Rectal smooth muscle tissue (tissue), 1 donor: ENCODE data around the gene TBC1D2B.

Experiments used
- H3K27ac ChIP-seq: one replicate; pipeline ENCODE4 v1.7.0; 2013; ENCODE audit warnings: low read depth, low read length, inconsistent platforms
- H3K27me3 ChIP-seq: one replicate; pipeline ENCODE4 v1.7.0; 2013; ENCODE audit warnings: low read length; ENCODE audit not compliant: control insufficient read depth, insufficient read depth
- H3K36me3 ChIP-seq: one replicate; pipeline ENCODE4 v1.7.0; 2013; ENCODE audit warnings: low read length; ENCODE audit not compliant: control insufficient read depth, insufficient read depth
- H3K4me1 ChIP-seq: one replicate; pipeline ENCODE4 v1.7.0; 2013; ENCODE audit warnings: low read length; ENCODE audit not compliant: control insufficient read depth, insufficient read depth
- H3K4me3 ChIP-seq: one replicate; pipeline ENCODE4 v1.7.0; 2013; ENCODE audit warnings: low read length
- H3K9ac ChIP-seq: one replicate; pipeline ENCODE4 v1.7.0; 2013; ENCODE audit warnings: low read length

The TBC1D2B gene

DNA sequence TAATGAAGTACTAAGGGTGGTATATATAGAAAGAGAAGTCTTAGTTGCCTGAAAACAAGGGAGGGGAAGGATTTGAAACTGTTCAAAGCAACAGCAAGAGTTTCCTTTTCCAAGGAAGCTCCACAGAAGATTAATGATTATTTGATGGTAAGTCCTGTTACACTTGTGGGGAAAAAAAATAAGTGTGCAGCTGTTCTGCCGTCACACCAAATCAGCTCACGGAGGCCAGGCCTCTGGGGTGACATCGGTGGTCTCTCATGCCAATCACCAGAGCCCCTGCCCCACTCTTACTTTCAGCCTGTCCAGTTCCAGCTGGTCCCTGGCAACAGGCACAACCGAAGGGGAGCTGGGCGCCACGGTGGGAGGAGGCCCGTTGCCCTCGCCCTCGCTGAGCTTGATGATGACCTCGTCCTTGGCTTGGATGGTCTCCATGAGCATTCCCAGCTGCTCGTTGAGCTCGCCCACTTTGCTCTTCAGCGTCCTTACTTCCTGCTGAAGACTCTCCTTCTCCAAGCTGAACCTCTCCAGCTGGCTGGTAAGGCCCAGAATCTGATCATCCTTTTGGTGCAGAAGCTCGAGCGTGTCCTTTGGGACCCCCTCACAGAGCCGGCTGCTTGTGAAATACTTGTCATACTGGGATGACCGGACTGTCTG lies 53.5 kb downstream of the TBC1D2B start:
- peaks cover 5% of the 10 kb centered on the region for H3K4me1 ChIP-seq
- H3K36me3 ChIP-seq: no peaks in the 10 kb centered on the region
- no peaks in the 10 kb centered on the region for H3K27me3 ChIP-seq
- H3K4me3 ChIP-seq: no peak overlapping the region
- peak overlapping the region; percentile 54 for H3K27ac ChIP-seq
- no peak overlapping the region for H3K9ac ChIP-seq

DNA sequence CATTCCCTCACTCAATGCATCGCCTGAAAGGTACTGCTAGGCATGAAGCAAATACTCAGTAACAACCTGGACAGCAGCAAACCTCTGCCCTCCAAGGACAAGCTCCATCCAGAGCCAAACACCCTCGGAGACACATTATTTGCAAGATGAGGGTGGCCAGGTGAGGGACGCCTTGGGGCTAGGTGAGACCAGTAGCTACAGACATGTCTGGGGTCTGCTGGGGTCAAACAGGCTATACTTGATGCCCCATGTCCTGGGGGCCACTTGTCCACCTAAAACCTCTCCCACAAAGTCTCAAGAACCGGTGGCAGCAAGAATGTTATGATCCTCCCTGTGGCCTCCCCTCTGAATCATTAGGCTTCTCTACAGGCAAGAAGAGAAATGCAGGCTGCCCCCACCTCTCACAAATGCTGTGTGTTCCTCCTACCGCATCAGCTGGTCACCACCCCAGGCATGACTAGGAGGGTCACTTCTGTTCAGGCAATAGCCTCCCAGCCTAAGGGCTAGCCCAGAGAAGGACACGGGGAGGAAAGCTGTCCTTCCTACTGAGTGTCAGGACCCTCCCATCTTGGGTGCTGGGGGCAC lies 54.3 kb downstream of the TBC1D2B start:
- H3K27ac ChIP-seq: no peak overlapping the region
- no peak overlapping the region for H3K4me3 ChIP-seq
- no peaks in the 10 kb centered on the region for H3K27me3 ChIP-seq
- no peaks in the 10 kb centered on the region for H3K36me3 ChIP-seq
- H3K4me1 ChIP-seq: peaks cover 5% of the 10 kb centered on the region
- H3K9ac ChIP-seq: no peak overlapping the region

DNA sequence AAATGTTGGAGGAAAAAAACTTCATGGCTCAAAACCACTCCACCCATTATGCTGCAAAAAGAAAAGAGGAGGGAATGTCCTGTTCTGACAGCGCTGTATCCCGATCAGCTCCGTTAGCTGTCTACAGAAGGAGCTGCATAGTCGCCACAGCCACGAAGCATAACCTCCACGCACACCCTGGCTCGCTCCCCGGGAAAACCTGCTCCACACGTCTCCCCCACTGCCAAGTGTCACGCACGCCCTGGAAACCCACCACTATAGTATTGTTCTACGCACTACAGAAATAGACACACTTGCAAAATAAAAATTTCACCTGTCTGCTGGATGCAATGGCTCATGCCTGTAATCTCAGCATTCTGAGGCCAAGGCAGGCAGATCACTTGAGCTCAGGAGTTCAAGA lies 55.8 kb downstream of the TBC1D2B start:
- peaks cover 5% of the 10 kb centered on the region for H3K4me1 ChIP-seq
- H3K4me3 ChIP-seq: no peak overlapping the region
- H3K36me3 ChIP-seq: no peaks in the 10 kb centered on the region
- H3K9ac ChIP-seq: no peak overlapping the region
- H3K27me3 ChIP-seq: no peaks in the 10 kb centered on the region
- H3K27ac ChIP-seq: no peak overlapping the region

DNA sequence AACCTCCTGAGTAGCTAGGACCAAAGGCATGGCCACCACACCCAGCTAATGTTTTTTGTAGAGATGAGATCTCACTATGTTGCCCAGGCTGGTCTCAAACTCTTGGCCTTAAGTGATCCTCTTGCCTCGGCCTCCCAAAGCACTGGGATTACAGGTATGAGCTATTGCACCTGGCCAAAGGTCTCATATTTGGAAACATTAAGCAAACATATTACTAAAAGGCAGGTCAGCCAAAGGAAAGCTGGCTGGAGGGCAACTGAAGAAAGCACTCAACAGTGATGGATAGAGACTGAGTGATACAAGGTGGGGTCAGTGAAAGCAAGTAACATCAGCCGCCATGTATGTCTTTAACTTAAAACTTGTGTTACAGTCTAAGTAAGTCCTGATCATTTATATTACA lies 57.5 kb downstream of the TBC1D2B start:
- Histone ChIP-seq H3K27ac (no peak overlapping the region), H3K27me3 (no peaks in the 10 kb centered on the region), H3K4me3 (no peak overlapping the region), H3K36me3 (peaks cover 14% of the 10 kb centered on the region), H3K9ac (no peak overlapping the region), H3K4me1 (peaks cover 3% of the 10 kb centered on the region)

DNA sequence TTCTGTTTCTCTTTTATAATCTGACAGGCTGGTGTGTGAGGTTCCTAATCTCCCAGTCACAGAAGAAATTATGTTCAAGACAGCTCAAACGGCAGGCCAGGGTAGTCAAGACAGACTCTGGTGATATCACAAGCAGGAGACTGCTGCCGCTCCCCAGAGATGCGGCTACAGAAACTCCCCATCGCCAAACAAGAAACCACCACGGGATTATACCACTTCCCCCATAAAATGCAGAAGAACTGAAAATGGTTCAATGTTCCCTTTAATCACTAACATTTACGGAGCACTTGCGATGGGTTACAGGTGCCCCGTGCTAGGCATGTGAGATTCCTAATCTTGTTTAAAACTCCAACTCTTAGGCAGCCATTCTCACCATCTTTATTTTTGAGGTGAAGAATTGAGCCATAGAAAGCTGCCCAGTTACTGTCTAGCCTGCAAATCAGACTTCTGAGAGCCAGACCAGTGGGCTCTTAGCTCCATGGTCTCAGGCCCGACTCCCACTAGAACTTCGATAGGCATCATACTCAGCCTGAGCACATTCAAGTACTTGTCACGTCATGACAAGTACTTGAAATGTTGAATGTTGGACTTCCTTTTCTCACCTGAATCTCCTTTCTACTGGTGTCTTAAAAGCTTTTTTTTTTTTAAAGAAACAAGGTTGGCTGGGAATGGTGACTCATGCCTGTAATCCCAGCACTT lies 58.4 kb downstream of the TBC1D2B start:
- no peaks in the 10 kb centered on the region for H3K27me3 ChIP-seq
- H3K4me1 ChIP-seq: no peaks in the 10 kb centered on the region
- H3K9ac ChIP-seq: no peak overlapping the region
- no peak overlapping the region for H3K27ac ChIP-seq
- H3K36me3 ChIP-seq: peaks cover 14% of the 10 kb centered on the region
- no peak overlapping the region for H3K4me3 ChIP-seq

DNA sequence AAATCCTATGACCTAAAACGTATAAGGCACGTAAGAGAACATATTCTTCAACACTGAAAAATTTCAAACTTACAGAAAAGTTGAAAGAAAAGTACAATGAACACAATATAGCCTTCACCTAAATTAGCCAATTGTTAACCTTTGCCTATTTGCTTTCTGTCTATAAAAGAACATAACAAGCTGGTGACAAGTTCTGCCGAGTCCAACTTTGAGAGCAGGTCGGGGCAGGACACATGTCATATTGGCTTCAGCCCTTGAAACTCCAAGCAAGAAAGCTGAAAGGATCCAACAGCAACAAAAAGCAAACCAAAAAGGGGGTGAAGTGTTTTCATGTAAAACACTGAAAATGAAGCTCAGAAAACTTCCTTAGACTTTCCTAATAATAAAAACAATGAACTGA lies 59.1 kb downstream of the TBC1D2B start:
- H3K9ac ChIP-seq: no peak overlapping the region
- peaks cover 14% of the 10 kb centered on the region for H3K36me3 ChIP-seq
- H3K27ac ChIP-seq: no peak overlapping the region
- H3K4me1 ChIP-seq: no peaks in the 10 kb centered on the region
- no peak overlapping the region for H3K4me3 ChIP-seq
- no peaks in the 10 kb centered on the region for H3K27me3 ChIP-seq

DNA sequence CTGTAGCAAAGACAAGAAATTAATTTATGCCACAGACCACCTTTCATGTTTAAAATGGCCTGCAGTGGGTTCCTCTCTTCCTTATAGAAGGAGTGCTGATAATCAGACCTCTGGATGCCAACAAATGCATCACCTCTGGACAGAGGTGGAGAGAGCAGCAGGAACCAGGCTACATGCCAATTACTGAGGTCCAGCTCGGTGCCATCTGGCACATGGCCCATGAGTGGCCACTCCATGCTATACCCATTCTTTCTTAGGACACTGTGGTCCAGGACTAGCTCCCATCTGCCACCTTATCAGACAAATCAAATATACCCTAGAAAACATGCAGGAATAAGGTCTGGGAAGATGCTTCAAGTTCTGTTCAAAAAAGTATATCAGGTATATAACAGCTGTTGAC lies 60.7 kb downstream of the TBC1D2B start:
- Histone ChIP-seq H3K27ac (no peak overlapping the region), H3K4me1 (no peaks in the 10 kb centered on the region), H3K27me3 (no peaks in the 10 kb centered on the region), H3K9ac (no peak overlapping the region), H3K4me3 (no peak overlapping the region), H3K36me3 (peaks cover 22% of the 10 kb centered on the region)

DNA sequence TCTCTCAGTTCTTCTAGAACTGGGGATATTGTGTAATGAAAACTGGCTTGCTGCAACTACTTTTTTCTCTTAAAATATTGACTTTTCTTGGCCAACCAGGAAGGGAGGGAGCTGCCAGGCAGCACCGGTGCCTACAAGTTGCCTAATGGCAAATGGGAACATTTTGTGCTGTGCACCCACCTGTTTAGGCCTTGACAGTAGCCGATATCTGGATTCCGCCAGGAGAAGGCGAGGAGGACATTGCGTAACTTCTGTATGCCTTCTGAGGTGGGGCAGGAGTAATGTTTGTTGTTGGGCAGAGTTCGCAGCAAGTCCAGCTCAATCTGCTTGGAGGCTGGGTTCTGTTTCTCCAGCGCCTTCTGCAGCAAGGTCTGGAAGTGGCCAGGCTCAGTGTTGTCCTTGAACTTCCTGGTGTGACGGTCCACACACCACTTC lies 64.9 kb downstream of the TBC1D2B start:
- Histone ChIP-seq H3K36me3 (peaks cover 25% of the 10 kb centered on the region), H3K27me3 (no peaks in the 10 kb centered on the region), H3K9ac (no peak overlapping the region), H3K4me3 (no peak overlapping the region), H3K27ac (no peak overlapping the region), H3K4me1 (peaks cover 10% of the 10 kb centered on the region)

DNA sequence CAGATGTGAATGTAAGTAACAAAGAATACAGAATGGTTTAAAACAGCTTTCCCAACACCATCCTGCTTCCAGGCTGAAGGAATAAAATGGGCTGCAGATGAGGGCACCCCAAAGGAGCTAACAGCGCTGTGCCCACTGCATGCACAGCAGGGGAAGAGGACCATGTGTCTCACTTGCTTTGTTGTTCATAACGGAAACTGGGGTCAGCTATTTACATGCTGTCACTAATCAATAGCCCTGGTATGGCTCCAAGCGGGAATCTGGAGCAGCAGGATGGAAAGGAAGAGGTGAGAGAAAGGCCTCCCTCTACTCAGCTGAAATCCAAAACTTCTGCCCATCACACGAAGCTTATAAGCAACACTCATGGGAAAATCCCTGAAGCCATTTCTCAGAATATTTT lies 67.4 kb downstream of the TBC1D2B start:
- Histone ChIP-seq H3K27ac (no peak overlapping the region), H3K4me1 (peaks cover 28% of the 10 kb centered on the region), H3K9ac (no peak overlapping the region), H3K36me3 (peaks cover 11% of the 10 kb centered on the region), H3K27me3 (no peaks in the 10 kb centered on the region), H3K4me3 (no peak overlapping the region)

DNA sequence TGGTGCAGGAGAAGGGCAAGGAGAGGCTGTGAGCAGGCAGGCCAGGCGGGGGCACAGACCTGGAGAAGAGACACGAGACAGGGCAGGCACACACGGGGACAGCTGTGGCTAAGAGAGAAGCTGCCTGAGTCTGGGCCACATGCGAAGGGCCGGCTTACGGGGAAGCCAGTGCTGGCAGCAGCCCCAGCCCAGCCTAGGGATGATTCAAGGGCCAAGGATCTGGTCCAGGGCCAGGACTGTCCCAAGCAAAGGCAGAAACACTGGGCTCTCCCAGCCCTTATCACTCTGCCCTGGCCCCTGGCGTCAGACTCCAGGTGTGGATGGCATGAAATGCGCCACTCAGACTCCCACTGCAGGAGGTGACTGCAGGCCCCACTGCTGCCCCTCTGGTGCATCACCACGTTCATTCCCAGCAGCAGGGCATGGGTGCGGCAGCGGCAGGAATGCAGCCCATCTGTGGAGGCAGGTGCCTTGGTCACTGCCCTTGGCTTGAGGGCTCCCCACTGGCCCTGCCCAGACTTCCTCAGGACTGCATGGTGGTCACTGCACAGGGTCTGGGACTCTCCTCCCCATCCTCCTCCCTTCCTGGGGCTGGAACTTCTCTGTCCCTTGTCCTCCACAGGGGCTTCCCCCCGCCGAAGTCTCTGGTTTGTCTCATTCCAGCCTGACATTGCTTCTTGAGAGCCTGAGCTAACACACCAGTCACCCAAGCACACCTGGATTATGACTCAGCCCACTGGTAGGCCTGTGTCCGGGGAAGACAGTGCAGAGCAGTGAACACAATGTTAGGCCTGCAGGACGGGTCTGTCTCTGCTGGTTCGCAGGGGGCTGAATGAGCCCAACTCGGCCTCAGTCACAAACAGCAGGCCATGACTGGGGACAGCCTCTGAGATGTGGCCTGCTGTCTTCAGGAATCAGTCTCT lies 69.3 kb downstream of the TBC1D2B start:
- H3K4me3 ChIP-seq: no peak overlapping the region
- peaks cover 13% of the 10 kb centered on the region for H3K36me3 ChIP-seq
- H3K4me1 ChIP-seq: peaks cover 40% of the 10 kb centered on the region
- H3K9ac ChIP-seq: no peak overlapping the region
- H3K27me3 ChIP-seq: no peaks in the 10 kb centered on the region
- H3K27ac ChIP-seq: peak overlapping the region; percentile 46

DNA sequence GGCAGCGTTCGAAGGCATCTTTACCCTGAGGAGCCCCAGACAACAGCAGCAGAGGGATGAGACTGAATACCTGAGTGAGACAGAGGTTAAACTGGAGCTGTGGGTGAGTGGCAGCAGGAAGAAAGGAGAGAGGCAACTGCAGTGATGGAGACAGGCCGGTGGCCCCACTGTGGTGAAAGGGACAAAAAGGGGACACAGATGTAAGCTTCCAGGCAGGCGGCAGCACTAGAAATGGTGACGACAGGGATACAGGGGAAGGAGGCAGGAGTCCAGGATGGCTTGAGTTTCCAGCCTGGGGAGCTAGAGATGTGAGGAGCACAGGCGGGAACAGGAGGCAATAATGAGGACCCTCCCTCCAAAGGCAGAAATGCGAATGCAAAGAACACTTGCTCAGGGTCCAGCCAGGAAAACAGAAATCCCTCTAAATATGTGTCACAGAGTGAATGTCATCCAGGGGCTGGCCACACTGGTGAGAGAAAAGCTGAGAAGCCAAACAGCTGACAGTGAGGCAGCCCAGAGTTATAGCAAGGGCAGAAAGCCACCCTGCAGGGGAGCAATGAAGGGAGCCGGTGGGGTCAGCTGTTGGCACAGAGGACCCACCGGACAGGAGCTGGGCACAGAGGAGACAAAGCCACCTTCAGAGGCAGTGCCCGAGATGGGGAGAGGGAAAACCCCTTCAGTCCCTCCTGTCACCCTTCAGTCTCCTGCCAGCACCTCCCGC lies 70.1 kb downstream of the TBC1D2B start:
- Histone ChIP-seq H3K4me1 (peaks cover 40% of the 10 kb centered on the region), H3K27me3 (no peaks in the 10 kb centered on the region), H3K36me3 (peaks cover 15% of the 10 kb centered on the region), H3K27ac (peak overlapping the region; percentile 46), H3K4me3 (no peak overlapping the region), H3K9ac (no peak overlapping the region)
